ENCODE data around the gene GNG12. TPM values are rescaled to one million over a fixed set of nuclear protein-coding genes. Genes with fewer than 3 reads are reported as not detected.

The GNG12 gene
- total RNA-seq, 1 experiment from 2014 or later, result 14.3 TPM

DNA sequence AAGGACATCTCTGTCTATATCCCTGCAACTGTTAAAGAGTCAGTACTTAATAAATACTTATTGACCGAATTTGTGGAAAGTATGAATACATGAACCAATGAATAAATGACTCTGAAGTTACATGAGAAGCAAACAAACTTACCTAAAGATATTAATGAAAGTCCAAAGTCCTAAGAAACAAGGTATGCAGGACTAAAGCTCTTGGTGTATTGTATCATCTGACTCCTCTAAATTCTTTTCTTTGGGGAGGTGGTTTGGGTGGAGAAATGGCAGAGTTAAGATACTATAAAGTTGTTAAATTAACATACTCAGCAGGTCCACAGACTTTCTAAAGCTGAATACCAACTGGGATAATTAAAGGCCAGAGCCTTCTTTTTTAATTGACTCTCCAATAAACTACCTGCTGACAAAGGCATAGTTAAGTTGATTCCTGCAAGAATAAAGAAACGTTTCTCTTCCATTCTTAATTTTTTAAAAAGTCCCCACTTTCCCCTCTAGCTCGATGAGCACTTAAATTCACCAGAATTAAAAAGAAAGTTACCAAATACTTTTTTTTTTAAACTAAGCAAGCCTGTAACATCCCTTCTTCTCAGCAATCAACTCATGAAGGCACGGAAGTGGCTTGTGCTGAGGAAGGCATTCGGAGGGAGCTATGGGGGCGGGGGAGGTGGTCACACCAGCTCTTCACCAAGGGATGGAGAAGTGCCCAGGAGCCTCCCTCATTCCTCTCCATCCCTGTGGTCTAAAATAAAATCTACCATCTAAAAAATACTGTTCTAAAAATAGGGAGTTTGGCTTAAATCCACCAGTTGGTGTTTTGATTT lies 87.2 kb downstream of the GNG12 start:
- WGBS (ENCODE audit: extremely low coverage, insufficient read length, low lambda C conversion rate), result no CpG with 5 or more reads among the region's 6 CpGs
- no peaks in the 10 kb centered on the region for H3K27me3 Mint-ChIP-seq (ENCODE audit: low read depth)
- H2AK5ac ChIP-seq (ENCODE audit: insufficient read length, low read length), result no peak overlapping the region

More for the DNA sequence above, 87.2 kb downstream of the GNG12 start:
- peaks cover 19% of the 10 kb centered on the region for H3K4me1 ChIP-seq (ENCODE audit: insufficient read depth, low read length)
- no peak overlapping the region for H2BK120ac ChIP-seq (ENCODE audit: low read depth, low read length, poor library complexity, severe bottlenecking)
- no peak overlapping the region for H4K8ac ChIP-seq (replicated peaks; ENCODE audit: insufficient read length, low read depth, low read length)
- no peaks in the 10 kb centered on the region for H3K23me2 ChIP-seq (ENCODE audit: insufficient read length, low read depth, low read length, poor library complexity, severe bottlenecking)
- H2BK20ac ChIP-seq (ENCODE audit: low read depth, low read length, poor library complexity, severe bottlenecking), result no peak overlapping the region
- Mint-ChIP-seq H3K9me3 (no peaks in the 10 kb centered on the region; a peak in 1 of 5 replicates), H3K4me1 (peaks cover 64 to 83% of the 10 kb centered on the region in 2 experiments), H3K27ac (peak overlapping the region in 2 of 3 experiments; percentile 71 to 81; a peak in 3 of 7 replicates), H3K4me3 (peak overlapping the region in 1 of 2 experiments; percentile 65; a peak in 3 of 5 replicates), H3K36me3 (ENCODE audit: insufficient read depth in 1 of 3, low read depth in 3 of 3) (no peaks in the 10 kb centered on the region)
- no peak for DNase-seq
- H2BK15ac ChIP-seq (ENCODE audit: low read depth, low read length), result no peak overlapping the region
- no peaks in the 10 kb centered on the region for H3K79me2 ChIP-seq (ENCODE audit: insufficient read depth, low read length)
- no peaks in the 10 kb centered on the region for H4K20me1 ChIP-seq (ENCODE audit: control insufficient read depth, insufficient read depth, insufficient read length)
- no peak overlapping the region for H4K91ac ChIP-seq (ENCODE audit: insufficient read length, low read depth, low read length)
- H3K9ac ChIP-seq (ENCODE audit: extremely low read depth, insufficient read length, low read length), result no peak overlapping the region
- TF ChIP-seq, protein P1, sequence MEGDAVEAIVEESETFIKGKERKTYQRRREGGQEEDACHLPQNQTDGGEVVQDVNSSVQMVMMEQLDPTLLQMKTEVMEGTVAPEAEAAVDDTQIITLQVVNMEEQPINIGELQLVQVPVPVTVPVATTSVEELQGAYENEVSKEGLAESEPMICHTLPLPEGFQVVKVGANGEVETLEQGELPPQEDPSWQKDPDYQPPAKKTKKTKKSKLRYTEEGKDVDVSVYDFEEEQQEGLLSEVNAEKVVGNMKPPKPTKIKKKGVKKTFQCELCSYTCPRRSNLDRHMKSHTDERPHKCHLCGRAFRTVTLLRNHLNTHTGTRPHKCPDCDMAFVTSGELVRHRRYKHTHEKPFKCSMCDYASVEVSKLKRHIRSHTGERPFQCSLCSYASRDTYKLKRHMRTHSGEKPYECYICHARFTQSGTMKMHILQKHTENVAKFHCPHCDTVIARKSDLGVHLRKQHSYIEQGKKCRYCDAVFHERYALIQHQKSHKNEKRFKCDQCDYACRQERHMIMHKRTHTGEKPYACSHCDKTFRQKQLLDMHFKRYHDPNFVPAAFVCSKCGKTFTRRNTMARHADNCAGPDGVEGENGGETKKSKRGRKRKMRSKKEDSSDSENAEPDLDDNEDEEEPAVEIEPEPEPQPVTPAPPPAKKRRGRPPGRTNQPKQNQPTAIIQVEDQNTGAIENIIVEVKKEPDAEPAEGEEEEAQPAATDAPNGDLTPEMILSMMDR (conservative IDR thresholded peaks at IDR 0.05), result no peak
- no peaks in the 10 kb centered on the region for H3K27me3 ChIP-seq (ENCODE audit: insufficient read depth, low read length)
- no peak overlapping the region for H3K18ac ChIP-seq (ENCODE audit: insufficient read length, low read depth, low read length)
- no peak overlapping the region for H3K4me2 ChIP-seq (ENCODE audit: insufficient read depth, insufficient read length, low read length)
- no peak overlapping the region for H4K5ac ChIP-seq (ENCODE audit: insufficient read length, low read depth, low read length)
- H3K27ac ChIP-seq (ENCODE audit: insufficient read length, low read depth, low read length), result no peak overlapping the region
- H2BK12ac ChIP-seq (ENCODE audit: insufficient read length, low read depth, low read length), result no peak overlapping the region
- no peaks in the 10 kb centered on the region for H3K79me1 ChIP-seq (ENCODE audit: insufficient read depth, low read depth, low read length, poor library complexity, severe bottlenecking)
- no peaks in the 10 kb centered on the region for H3K9me3 ChIP-seq (ENCODE audit: control insufficient read depth, low read depth, low read length)
- H3K23ac ChIP-seq (ENCODE audit: insufficient read length, low read depth, low read length), result no peak overlapping the region
- no peak overlapping the region for H3K56ac ChIP-seq (ENCODE audit: insufficient read length, low read depth, low read length)
- H2AFZ ChIP-seq (ENCODE audit: low read length), result no peak overlapping the region
- H2BK5ac ChIP-seq (ENCODE audit: insufficient read length, low read length), result no peak overlapping the region
- no peak overlapping the region for H3T11ph ChIP-seq (ENCODE audit: low read length)
- H3K14ac ChIP-seq (ENCODE audit: insufficient read depth, low read length), result no peak overlapping the region
- no peak overlapping the region for H3K4ac ChIP-seq (ENCODE audit: low read depth, low read length)

Data from H9 (cell line).